SKM-1 (cell line): ENCODE data around the gene HNRNPAB.
A peak's percentile ranks its signal among the peaks of the same experiment; 100 is the strongest.
"Not testable (repeated sequence)": the region's sequence is repeated elsewhere in the genome, so short reads cannot be mapped to it uniquely, and the experiment has no call there.

Source experiments
- DNase-seq: peaks from one replicate; lab custom pipeline; 2025; ENCODE audit not compliant: unreplicated experiment; lab: John Stamatoyannopoulos, UW

HNRNPAB gene

DNA sequence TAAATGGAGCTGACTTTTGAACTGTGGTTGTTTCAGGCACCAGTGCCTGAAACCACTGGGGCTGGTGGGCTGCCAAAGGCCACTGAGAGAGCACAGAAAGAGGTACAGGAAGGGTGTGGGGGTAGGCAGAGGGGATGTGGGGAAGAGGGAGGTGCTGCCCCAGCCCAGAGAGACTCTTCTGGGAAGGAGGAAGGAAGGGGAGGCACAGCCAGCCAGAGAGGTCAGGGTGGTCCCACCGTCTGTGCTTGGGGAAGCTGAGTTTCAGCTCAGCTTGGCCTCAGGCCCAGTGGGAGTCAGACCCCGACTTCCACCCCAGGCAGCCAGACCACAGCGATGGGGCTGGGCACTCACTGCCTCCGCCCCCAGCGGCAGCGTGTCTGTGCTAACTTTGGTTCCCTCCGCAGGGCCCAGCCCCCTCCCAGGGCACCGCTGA, 36.9 kb downstream of the HNRNPAB start:
- no peak for DNase-seq

DNA sequence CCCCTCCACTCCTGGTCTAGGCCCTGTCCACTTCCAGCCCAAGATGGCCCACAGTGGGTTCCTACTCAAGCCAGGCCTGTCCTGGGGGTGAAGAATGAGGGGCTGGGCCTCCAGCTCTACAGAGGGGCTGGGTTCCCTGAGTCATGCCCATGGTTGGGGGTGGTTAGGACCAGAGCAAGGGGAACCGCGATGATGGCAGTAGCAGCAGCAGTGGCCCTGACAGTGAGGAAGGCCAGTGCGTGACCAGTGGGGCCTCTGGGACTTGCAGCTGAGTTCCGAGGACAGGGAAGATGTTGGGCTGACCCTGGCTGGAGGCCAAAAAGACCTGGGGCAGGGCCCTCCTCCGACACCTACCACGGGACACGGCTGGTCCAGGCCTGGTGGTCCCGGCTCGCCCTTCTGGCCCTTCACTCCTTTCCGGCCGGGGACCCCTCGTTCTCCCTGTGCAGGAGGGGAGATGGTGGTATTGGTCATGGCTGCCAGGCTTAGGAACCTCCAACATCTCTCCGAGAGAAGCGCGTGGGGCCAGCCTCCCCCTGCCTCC, 37.4 kb downstream of the HNRNPAB start:
- no peak for DNase-seq

DNA sequence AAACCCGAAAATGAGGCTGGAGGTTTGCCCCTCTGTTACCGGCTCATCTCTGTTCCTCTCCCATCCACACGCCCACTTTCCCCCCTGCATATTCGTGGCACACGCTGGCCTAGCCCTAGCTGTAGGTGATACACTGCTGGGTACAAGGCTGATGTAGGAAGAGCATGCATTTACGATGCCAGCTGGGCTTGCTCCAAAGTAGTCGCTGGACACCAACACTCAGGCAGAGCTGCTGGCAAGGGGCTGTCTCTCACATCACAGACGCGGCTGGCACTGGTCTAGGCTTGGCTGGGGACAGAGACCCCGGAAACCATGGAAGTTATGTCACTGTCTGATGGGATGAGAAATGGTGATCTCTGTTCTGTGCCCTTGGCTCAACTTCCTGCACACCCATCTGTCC, 38.1 kb downstream of the HNRNPAB start:
- no peak for DNase-seq

DNA sequence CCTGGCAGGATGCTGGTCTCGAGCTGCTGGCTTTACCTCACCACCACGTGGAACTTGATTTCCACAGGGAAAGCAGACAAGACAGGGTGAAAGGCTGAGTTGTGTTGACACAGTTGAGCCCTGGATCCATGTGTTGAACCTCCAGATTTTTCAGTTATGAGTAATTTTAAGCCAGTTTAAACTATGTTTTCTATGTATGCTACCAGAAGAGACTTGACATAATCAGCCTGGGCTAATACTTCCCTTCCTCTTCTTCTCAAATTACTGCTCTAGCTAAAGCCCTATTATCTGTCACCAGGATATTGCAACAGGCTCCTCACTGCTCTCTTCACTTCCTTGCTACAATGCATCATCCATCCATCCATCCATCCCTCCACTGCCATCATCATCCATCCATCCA, 40.2 kb downstream of the HNRNPAB start:
- peak; percentile 69 for DNase-seq

DNA sequence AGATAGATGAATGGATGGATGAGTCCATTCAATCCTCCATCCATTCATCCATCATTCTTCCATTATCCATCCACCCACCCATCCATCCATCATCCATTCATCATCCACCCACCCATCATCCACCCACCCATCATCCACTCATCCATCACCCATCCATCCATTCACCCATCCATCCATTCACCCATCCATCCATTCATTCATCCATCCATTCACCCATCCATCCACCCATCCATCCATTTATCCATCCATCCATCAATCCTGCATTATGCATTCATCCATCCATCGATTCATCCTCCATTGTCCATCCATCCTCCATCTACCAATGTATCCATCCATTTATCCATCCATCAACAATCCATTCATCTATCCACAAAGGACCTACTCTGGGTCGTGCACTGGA, 41.1 kb downstream of the HNRNPAB start:
- DNase-seq, result no peak

DNA sequence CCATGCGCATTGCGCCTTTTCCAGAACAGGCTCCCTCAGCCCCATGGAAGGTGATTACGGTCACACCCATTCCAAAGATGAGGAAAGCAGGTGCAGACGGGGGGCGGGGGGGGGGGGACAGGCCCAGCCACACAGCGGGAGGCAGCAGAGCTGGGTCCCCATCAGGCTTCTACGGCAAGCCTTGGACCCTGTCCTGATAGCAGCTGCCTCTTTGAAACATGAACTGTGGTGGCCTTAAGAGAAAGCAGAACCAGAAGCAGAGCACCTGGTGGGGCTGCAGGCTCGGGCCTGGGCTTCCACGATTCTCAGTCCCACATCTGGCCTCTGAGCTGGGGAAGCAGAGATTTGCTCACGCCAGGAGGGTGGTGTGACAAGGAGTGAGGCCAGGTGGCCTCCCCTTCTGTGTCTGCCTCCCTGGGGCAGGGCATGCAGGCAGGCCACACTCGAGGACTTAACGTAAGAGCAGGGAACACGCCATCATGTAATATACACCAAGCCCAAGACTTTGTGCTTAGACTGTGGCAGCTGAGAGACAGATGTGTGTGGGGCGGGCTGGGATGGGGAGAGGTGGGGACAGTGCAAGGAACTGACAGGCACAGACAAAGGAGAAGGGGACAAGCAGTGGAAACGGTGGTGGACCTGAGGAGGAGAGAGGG, 42.4 kb downstream of the HNRNPAB start:
- DNase-seq, result no peak

DNA sequence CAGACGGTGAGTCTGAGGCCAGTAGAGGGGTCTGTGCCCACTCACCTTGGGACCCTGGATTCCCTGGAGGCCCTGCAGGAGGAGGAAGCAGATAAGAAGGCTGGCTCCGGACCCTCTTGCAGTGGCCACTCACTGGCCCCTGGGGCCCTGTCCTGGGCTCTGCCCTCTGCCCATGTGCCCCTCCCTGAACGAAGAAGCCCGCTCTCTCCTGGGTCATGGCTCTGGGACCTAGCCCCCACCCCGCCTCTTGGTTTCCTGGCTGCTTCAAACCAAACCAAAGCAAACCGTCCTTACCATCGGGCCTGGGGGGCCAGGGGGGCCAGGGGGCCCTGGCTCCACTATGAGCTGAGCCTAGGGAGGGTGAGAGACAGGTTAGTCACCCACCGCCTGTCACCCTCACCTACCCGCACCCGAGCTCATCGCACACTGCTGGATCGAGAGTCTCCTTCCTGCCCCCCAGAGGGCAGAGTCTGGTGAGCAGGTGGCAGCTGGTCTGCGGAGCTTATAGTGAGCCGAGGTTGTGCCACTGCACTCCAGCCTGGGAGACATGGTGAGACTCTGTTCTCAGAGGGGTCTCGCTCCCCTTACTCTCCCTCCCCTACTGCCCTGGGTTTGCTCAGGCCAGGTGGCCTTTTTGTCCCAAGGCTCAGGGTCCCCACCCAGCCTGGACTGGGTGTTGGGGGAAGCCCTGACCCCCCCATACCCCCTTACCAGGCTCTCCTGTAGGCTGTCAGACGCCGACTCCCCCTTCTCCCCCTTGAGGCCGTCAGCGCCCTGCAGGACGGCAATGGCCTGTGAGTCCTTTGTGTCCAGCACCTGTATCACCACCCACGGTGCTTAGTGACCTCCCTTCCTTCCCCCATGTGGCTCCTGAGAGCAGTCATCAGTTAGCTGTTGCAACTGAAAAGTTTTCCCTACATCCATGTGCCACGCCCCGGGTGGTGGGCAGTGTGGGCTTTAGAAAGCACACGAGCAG, 43.4 kb downstream of the HNRNPAB start:
- DNase-seq, result no peak

DNA sequence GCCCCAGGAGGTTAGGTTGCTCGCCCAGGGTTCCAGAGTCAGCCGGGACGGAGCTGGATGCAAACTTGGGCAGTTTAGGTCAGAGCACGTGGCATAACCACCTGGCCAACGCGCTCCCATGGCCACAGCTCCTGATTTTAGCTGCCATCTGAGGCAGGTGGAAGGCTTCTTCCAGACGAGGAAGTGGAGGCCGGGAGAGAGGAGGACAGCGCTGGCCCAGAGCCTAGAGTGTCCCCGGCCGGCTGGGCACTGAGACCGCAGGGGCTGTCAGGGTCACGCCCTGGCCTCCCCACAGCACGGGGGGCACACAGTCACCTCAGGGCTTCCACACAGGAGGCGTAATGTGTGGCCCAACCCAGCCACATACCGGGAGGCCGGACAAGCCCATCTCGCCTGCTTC, 44.4 kb downstream of the HNRNPAB start:
- no peak for DNase-seq

DNA sequence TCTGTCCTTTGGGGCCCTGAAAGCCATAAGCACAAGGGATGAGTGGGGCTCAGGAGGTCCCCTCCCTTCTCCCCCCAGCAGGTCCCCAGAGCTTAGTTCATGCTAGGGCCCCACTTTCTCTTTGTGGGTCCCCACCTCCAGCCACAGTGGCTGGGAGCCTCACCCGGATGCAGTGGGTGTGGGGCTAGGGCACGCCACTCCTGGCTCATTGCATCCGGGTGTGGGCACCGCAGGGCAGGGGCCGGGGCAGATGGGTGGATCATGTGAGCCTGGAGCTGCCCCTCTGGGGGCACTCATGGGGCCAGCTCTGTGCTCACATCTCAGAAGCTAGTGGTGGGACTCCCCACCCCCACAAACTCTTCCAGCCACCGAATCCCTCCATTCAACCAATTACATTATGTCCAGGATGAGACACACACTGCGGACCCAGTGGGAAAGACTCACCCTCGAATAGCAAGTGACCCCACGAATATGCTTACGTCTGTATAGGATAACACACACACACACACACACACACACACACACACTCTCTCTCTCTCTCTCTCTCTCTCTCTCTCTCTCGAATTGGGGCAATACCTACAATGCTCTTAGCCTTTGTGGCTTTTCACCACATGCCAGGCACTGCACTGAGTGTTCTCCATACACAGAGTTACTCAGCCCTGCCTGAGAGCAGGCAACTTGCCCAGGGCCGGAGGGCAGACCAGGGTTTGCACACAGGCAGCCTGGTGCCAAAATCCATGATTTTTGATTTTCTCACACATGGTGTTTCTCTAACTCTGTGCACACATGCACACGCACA, 45.1 kb downstream of the HNRNPAB start:
- no peak for DNase-seq

DNA sequence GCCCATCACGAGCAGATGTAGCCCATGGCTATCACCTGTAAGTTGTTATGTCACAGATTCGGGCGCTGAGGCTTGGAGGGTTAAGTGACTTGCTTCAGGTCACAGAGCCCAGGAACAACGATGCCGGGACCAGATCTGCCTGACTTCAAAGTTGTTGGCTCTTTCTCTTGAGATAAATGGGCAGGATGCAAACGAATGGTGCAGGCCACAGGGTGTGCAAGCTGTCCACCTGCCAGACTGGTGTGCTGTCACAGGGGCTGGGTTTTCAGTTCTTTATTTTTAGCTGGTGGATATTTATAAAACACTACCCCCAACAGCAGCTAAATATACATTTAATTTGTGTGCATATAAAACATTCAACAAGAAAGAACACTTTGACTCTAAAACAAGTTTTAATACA, 45.9 kb downstream of the HNRNPAB start:
- no peak for DNase-seq

DNA sequence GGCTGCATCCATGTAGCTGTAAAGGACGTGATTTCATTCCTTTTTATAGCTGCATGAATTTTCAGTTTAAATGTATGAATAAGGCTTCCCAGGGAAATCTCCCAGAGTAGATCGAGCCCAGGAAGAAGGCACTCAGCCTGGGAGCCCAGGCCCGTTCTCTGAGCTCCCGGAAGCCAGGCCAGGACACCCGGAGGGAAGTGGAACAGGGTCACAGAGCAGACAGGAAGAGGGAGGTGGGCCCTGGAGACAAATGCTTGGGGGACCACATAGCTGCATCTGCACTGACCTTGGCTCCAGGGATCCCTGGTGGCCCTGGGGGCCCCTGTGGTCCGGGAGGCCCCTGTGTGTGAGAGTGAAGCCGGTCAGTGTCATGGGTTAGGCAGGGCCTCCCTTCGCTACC, 47.9 kb downstream of the HNRNPAB start:
- no peak for DNase-seq

DNA sequence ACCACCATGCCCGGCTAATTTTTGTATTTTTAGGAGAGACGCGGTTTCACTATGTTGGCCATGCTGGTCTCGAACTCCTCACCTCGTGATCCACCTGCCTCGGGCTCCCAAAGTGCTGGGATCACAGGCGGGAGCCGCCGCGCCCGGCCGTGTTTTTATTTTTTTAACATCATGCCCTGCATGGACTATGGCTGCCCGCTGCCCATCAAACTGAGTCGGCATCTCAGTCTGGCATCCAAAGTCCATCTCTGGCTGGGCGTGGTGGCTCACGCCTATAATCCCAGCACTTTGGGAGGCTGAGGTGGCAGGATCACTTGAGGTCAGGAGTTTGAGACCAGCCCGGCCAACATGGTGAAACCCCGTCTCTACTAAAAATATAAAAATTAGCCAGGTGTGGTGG, 49.3 kb downstream of the HNRNPAB start:
- not testable (repeated sequence) for DNase-seq

DNA sequence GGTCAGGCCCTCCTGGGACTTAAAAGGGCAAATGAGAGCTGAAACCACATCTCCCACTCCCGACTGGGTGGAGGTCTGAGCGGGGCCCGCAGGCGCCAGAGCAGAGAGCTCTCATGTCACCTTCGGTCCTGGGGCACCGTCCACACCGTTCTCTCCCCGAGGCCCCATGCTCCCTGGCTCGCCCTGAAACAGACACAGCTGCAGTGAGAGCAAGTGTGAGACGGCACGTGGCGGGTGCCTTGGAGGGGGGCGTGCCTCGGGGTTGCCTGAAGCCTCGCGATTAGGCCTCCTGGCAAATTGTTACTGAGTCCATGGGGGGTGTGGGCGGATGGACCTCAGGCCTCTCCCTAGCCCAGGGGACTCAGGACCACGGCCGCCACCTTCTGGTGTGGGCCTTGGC, 52.4 kb downstream of the HNRNPAB start:
- no peak for DNase-seq

DNA sequence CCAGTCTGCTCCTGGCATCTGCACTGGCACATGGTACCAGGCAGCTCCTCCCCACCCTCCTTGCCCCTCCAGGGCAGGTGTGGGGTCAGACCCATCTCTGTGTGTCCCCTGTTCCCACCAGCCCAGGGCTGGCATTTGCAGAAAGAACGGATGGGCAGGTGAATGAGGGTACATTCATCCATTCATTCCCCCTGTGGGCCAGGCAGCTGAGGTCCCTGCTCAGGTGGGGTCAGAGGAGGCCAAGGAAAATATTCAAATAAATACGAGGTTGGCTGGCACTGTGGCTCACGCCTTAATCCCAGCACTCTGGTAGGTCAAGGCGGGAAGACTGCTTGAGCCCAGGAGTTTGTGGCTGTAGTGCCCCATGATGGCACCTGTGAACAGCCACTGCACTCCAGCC, 53.3 kb downstream of the HNRNPAB start:
- no peak for DNase-seq

DNA sequence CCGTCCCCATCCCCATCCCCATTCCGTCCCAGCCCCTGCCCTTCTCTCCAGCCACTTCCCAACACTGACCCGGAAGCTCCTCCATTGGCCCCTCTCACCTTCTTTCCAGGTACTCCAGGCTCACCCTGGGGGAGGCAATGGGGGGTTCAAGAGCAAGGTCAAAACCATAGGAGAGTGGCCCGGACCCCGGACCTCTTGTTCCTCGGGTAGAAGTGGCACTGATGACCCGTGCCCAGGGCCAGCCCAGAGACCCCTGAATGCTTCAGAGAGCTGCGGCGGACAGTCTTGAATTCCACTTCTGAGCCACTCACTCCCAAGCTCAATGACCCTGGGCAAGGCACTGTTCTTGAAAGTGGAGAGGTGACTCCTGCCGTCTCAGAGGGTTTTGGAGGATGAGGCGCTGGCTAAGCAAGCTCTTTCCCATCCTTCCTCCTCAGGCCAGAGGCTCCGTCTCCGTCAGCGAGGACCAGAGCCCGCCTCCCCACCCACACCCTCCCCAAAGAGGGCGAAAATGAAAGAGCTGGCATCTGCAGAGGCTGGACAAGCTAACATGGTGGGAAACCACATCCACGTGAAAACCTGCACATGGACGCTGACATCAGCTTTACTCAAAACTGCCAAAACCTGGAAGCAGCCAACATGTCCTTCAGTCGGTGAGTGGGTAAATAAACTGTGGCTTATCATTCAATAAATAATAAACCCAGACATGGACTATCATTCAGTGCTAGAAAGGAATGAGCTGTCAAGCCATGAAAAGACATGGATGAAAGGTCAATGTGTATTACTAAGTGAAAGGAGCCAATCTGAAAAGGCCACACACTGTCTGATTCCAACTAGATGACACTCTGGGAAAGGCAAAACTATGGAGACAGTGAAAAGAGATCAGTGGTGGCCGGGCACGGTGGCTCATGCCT, 55.5 kb downstream of the HNRNPAB start:
- no peak for DNase-seq
